ENCODE measurements around the gene WSCD2.

The WSCD2 gene

DNA sequence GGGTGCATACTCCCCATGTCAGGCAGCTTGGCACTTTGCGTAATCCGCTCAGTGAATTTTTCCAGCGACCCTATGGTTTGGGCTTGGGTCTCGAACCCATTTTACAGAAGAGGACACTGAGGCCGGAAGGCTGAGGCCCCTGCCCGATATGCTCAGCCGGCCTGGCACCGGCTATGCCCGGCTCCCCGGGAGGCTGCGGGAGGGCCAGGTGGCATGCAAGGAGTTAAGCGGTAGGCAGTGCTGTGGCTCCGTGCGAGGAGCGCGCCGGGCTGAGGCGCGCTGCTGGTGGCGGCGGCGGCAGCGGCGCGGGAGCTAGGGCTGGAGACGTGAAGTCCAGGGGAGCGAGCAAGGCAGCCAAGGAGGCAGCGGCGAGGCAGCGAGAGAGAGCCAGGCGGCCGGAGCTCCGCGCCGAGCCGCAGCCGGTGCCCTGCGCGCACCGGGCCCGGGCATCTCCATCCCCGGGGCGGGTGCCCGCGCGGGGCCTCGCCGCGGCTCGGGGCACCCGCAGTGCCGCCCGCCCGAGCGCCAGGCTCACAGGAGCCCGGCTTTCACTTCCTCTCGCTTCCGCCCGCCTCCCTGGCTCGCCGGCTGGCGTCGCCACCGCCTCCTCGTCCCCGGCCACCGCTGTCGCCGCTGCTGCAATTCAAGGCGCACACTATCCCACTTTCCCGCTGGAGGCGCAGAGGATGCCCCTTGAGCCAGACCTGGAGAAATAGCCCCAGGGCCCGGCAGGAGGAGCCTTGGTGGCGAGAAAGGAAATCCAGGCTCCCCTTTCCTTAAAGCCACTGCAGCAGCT, at the start of gene WSCD2:
TSS of gene WSCD2 (plus strand) at position 272 of the 796 bp plus-strand sequence. CDS start 66,545 bp downstream, outside the sequence.
- DNase-seq (ENCODE audit: low read depth in 2 of 2), result no peak

DNA sequence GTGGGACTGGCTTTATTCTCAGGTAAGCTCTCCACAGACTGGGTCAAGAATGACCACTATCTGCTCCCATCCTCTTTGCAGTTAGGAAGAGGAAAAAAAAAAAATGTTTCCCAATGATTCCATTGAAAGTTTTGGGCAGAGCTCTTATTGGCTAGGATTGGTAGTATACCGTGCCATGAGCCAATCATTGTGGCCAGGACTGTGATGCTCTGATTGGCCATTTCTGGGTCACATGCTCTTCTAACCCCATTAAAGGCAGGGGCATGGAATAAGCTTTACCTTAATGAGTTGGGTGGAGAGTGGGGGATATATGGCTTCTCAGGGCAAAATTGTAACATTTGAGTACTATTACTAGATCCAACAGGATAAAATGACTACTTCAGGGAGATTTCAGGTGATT, 49.4 kb upstream of the WSCD2 start:
- DNase-seq (ENCODE audit: low read depth in 2 of 2), result no peak

GRCh38 chr12:108080363-108080762, 48.7 kb upstream of the WSCD2 start:
- DNase-seq (ENCODE audit: low read depth in 2 of 2), result no peak

- DNase-seq (ENCODE audit: low read depth in 2 of 2), result no peak
These were observed 46.6 kb upstream of the WSCD2 start for GRCh38 chr12:108082485-108082884.

DNA sequence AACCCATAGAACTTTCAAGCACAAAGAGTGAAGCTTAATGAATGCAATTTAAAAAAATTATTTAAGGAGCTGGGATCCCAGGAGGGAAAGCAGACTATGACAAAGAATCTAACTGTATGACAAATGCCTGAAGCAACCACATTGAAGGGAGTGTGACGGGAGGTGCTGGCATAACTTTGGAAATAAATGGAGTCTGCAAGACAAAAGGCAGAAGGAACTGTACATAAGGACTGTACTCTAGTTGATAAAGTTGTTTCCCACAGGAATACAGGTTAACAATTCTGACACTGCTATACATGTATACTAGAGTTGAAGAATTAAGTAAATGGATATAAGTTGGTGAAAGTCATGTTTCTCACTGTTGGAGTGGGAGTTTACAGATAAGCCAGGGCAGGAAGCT, 41.2 kb upstream of the WSCD2 start:
- no peak for DNase-seq (ENCODE audit: low read depth in 2 of 2)

- DNase-seq (ENCODE audit: low read depth in 2 of 2), result no peak
These were observed 38.8 kb upstream of the WSCD2 start for GRCh38 chr12:108090107-108090899.

GRCh38 chr12:108090932-108091678, 38.0 kb upstream of the WSCD2 start:
- DNase-seq (ENCODE audit: low read depth in 2 of 2), result no peak

- DNase-seq (ENCODE audit: low read depth in 2 of 2), result no peak
These were observed 37.4 kb upstream of the WSCD2 start for GRCh38 chr12:108091679-108092051.

DNA sequence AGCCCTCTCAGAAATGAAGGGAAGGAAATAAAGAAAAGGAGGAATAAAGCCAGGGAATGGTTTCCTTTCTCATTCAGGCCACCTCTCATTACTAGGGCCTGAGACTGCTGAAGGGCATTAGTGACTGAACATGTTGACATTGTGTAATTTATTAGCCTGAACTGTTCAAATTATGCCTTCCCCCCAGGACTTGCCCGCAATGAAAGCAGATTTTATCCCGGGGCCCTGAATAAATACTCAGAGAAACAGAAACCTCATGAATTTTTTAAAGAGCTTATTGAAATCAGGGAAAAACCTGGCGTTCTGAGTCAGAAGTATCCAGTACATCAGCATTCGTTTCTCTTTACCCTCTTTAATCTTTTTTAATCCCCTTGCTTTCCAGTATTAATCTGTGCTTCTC, 35.9 kb upstream of the WSCD2 start:
- no peak for DNase-seq (ENCODE audit: low read depth in 2 of 2)

GRCh38 chr12:108094056-108094649, 34.9 kb upstream of the WSCD2 start:
- DNase-seq (ENCODE audit: low read depth in 2 of 2), result no peak

- no peak for DNase-seq (ENCODE audit: low read depth in 2 of 2)
These were observed 31.8 kb upstream of the WSCD2 start for GRCh38 chr12:108097160-108097911.

DNA sequence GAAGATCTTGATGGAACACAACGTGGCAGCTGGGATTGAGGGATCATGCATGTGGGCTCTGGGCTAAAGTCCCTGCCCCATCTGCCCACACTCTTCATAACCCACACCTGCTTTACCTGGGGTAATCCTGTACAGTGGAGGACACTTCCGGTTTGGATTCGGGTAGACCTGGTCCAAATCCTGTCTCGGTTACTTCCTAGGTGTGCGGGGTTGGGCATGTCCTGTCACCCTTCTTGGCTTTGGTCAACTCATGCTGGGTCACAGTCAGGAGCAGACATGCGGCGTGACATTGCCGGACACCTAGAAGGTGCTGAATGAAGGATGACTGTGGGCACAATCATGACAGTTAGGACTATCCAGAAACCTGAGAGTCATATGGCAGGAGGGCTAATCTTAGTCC, 30.7 kb upstream of the WSCD2 start:
- DNase-seq (ENCODE audit: low read depth in 2 of 2), result no peak

- no peak for DNase-seq (ENCODE audit: low read depth in 2 of 2)
These were observed 30.0 kb upstream of the WSCD2 start for GRCh38 chr12:108099073-108099472.

GRCh38 chr12:108099778-108100489, 29.2 kb upstream of the WSCD2 start:
- no peak for DNase-seq (ENCODE audit: low read depth in 2 of 2)

- no peak for DNase-seq (ENCODE audit: low read depth in 2 of 2)
These were observed 27.4 kb upstream of the WSCD2 start for GRCh38 chr12:108101605-108102175.

GRCh38 chr12:108102363-108102762, 26.7 kb upstream of the WSCD2 start:
- DNase-seq (ENCODE audit: low read depth in 2 of 2), result no peak

DNA sequence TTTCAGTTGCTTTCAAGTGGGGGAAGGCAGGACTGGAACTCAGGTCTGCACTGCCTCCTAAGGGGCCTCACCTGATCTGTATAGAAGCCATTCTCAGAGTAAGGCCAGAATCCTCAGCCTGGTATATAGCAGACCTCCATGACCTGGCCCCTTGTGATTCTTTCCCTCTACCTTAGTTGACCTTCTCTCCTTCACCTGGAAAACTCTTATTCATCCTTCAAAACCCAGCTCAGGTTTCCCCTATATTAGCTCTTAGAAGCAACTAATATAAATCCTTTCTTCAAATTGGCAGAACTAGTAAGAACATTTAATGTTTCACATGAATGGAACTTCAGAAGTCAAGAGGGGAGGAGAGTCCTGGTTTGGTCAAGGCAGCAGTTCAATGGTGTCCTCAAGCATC, 26.0 kb upstream of the WSCD2 start:
- no peak for DNase-seq (ENCODE audit: low read depth in 2 of 2)

DNA sequence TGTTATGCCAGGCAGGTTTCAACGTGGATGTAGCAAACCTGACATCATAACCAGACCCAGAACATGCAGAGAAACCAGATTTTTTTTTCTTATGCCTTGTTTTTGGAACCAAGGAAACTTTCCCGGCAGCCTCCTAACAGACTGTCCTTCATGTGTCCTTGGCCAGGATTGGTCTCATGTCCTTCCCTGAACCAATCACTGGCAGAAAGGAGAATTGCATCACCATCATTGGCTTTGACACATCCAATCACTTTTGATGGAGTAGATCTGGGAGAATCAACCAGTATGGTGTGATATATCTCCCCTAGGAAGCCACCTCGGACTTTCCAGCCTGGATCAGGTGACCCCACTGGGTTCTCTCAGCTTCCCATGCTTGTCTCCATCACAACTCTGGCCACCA, 25.6 kb upstream of the WSCD2 start:
- DNase-seq (ENCODE audit: low read depth in 2 of 2), result no peak

DNA sequence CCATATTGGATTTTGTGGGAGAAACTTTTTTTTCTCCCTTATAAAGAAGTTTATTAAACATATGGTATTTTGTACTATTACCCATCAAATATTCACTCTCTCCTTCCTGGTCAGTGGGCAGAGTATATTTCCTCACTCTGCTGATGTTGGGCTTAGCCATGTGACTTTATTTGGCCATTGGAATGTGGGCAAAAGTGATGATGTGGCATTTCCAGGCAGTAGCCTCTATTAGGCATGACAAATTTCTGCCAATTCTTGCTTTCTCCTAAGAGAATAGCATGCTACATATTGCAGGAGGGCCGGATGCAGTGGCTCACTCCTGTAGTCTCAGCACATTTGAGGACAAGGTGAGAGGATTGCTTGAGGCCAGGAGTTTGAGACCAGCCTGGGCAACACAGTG, 24.4 kb upstream of the WSCD2 start:
- DNase-seq (ENCODE audit: low read depth in 2 of 2), result no peak

GRCh38 chr12:108106599-108106998, 22.5 kb upstream of the WSCD2 start:
- no peak for DNase-seq (ENCODE audit: low read depth in 2 of 2)

All from fibroblast of skin of left quadriceps (primary cell).